RWPE1 (cell line): Measurements from ENCODE around the gene FAT2.
"Not testable (repeated sequence)": the region's sequence is repeated elsewhere in the genome, so short reads cannot be mapped to it uniquely, and the experiment has no call there.

Experiments
- CTCF ChIA-PET: fragments of 350-600 bp; sonication (Branson Sonifier 250); formaldehyde crosslinking; extraction: SDS; loops from one replicate; lab custom pipeline; 2021; lab: Yijun Ruan, JAX
- POLR2A ChIA-PET: fragments of 400-600 bp; formaldehyde crosslinking; extraction: SDS; loops from one replicate; lab custom pipeline; 2020; ENCODE audit warnings: antibody characterized with exemption; ENCODE audit not compliant: low non-redundant PET; lab: Yijun Ruan, JAX
- DNase-seq: peaks from one replicate; pipeline ENCODE4 v3.0.0; 2012; ENCODE audit warnings: low spot score
- H3K27ac ChIP-seq: fragments of 450-650 bp; 2 replicates; pipeline ENCODE4 v1.5.1; 2017
- TF ChIP-seq, protein P1 (sequence below): fragments of 450-650 bp; conservative IDR thresholded peaks from 2 replicates; pipeline ENCODE4 v1.5.1; 2017; ENCODE audit warnings: low read depth, mild to moderate bottlenecking

FAT2 gene

DNA sequence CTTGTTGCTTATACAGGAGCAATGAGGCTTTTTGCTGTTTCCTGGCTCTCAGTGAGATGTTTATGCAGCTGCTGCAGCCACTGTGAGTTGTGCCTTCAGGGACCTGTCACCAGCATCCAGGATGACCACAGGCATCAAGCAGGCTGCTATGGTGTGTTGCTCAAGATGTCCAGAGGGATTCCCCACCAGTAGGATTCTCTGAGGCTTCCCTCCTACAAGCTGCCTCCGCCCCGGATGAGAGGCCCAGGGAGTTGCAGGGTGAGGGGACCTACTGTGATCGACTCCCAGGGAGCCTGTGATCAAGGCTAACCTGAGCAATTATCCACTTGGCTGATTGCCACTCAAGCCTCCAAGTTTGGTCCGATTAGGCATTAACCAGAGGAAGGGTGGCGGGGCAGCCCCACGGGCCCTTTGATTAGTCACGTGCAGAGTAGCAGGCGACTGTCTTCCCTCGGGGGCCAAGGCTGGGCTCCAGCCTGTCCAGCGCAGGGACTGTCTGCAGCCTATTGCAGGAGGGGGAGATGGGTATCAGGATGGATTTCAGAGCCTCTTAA is 1.8 kb upstream of the FAT2 start:
- TF ChIP-seq, protein P1, sequence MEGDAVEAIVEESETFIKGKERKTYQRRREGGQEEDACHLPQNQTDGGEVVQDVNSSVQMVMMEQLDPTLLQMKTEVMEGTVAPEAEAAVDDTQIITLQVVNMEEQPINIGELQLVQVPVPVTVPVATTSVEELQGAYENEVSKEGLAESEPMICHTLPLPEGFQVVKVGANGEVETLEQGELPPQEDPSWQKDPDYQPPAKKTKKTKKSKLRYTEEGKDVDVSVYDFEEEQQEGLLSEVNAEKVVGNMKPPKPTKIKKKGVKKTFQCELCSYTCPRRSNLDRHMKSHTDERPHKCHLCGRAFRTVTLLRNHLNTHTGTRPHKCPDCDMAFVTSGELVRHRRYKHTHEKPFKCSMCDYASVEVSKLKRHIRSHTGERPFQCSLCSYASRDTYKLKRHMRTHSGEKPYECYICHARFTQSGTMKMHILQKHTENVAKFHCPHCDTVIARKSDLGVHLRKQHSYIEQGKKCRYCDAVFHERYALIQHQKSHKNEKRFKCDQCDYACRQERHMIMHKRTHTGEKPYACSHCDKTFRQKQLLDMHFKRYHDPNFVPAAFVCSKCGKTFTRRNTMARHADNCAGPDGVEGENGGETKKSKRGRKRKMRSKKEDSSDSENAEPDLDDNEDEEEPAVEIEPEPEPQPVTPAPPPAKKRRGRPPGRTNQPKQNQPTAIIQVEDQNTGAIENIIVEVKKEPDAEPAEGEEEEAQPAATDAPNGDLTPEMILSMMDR = no peak
- ChIA-PET CTCF (interaction anchor here (0.7 to 0.8 kb wide), 2 partner anchors 14 to 22 kb away, joined by 4 read pairs; no protein-coding TSS in a partner anchor), POLR2A (interaction anchor here (0.5 kb wide), 1 partner anchor 27 kb away, joined by 3 read pairs; no protein-coding TSS in a partner anchor)
- no peak for DNase-seq
- H3K27ac ChIP-seq = peak overlapping the region; percentile 58

DNA sequence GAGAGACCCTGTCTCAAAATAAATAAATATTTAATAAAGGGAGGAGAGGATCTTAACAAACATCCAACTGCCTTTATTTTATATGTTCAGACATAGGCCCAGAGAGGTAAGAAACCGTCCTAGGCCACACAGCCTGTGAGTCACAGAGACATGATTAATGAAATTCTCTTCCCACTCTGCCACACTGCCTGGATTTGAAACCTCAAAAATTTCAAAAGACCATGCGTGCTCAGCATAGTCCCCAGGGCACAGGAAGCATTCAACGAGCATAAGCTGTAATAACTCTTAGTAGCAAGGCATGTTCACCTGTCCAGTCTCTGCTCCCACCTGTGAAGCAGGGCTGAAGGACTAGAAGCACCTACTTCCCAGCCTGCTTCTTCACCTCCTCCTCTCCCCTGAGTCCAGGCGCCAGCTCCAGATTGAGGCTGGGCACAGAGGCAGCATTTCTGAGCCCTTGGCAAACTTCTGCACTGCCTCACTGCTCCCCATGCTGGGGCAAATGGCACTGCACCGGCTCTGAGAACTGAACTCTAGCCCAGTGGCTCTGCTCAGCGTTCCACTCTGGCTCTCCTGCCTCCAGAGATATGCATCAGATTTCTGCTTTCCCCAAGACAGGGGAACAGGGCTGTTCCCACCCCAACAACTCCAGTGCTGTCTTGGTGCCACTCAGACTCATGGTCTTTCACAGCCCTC is 1.1 kb downstream of the FAT2 start:
- peak; percentile 70 for DNase-seq
- TF ChIP-seq, protein P1 = no peak
- POLR2A ChIA-PET = interaction anchor here (0.8 to 1.9 kb wide), 5 partner anchors 19 to 62 kb away, joined by 3 to 9 read pairs (median 4); no protein-coding TSS in a partner anchor

DNA sequence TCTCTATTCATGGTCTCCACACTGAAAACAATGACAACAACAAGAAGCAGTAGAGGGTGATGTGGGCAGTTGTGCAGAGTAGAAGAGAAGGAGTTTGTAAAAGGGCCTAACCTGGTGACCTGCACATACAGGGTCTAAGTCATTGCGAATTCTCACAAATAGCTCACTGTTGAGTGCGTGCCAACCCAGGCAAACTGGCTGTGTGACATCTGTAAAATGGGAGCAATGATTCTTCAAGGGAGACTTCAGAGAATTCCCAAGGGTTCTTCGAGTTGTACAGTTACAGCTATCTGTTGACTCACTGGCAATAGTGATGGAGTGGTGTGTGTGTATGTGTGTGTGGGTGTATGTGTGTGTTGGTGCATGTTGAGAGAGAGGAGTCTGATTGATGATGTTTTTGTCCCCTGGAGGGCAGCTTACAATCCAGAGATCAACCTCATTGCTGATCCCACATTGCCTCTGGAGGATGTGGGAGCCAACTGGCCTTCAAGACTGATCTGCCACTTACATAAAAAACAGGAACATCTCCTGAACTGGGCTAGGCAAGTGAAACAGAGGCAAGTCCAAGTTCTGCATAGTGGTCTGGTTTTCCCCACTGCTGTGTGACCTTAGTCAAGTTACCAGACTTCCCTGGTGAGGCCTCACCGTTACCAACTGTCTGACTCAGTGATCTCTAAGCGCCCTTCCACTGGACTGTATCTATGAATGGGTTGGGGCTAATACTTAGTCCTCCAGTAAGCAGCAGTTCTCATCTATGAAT is 3.2 kb downstream of the FAT2 start:
- POLR2A ChIA-PET = interaction anchor here (1.5 to 1.9 kb wide), 2 partner anchors 17 to 31 kb away, joined by 3 to 5 read pairs; no protein-coding TSS in a partner anchor
- DNase-seq = no peak
- peak overlapping the region; percentile 65 for H3K27ac ChIP-seq
- TF ChIP-seq, protein P1 = no peak
- CTCF ChIA-PET = interaction anchor here (0.6 to 1.5 kb wide), 6 partner anchors 30 to 131 kb away, joined by 3 to 12 read pairs (median 3); no protein-coding TSS in a partner anchor

More for the DNA sequence above, 1.1 kb downstream of the FAT2 start:
- peak overlapping the region; percentile 93 for H3K27ac ChIP-seq
- CTCF ChIA-PET = interaction anchor here (0.6 to 3.0 kb wide), 3 partner anchors 62 to 188 kb away, joined by 3 to 13 read pairs (median 5); no protein-coding TSS in a partner anchor

DNA sequence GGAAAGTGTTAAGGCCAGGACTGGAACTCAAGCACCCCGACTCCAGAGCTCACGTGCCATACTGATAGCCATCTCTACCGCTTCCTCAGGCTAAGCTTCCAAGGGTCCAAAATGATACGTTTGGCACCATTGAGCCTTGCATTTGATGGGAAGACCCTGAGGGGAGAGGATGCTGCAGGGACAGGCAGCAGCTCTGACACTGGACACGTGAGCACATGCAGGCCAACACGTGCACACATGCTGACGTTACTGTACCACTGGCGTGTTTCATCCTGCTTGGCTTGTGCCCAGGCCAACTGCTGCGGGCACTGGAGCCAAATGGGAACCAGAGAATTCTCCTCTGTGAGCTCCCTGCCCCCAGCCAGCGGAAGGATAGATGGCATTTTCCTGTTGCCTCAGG is 5.2 kb downstream of the FAT2 start:
- TF ChIP-seq, protein P1 = no peak
- ChIA-PET CTCF (interaction anchor here (0.6 to 1.7 kb wide), 3 partner anchors 29 to 184 kb away, joined by 3 to 9 read pairs (median 4); no protein-coding TSS in a partner anchor), POLR2A (interaction anchor here (0.7 to 1.9 kb wide), 5 partner anchors 14 to 67 kb away, joined by 3 to 6 read pairs (median 4); no protein-coding TSS in a partner anchor)
- peak; percentile 89 for DNase-seq
- H3K27ac ChIP-seq = peak overlapping the region; percentile 89

DNA sequence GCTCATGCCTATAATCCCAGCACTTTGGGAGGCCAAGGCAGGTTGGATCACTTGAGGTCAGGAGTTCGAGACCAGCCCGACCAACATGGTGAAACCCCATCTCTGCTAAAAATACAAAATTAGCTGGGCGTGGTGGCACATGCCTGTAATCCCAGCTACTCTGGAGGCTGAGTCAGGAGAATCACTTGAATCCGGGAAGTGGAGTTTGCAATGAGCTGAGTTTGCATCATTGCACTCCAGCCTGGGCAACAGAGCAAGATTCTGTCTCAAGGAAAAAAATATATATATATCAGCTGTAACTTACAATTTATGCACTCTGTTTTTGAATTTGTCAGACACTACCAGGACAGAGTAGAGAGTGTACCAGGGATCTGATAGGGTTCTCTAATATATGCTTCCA is 5.8 kb downstream of the FAT2 start:
- not testable (repeated sequence) for DNase-seq
- ChIA-PET CTCF (interaction anchor here (0.6 to 1.7 kb wide), 3 partner anchors 29 to 184 kb away, joined by 3 to 9 read pairs (median 4); no protein-coding TSS in a partner anchor), POLR2A (interaction anchor here (1.3 kb wide), 3 partner anchors 13 to 33 kb away, joined by 3 to 6 read pairs (median 4); no protein-coding TSS in a partner anchor)

DNA sequence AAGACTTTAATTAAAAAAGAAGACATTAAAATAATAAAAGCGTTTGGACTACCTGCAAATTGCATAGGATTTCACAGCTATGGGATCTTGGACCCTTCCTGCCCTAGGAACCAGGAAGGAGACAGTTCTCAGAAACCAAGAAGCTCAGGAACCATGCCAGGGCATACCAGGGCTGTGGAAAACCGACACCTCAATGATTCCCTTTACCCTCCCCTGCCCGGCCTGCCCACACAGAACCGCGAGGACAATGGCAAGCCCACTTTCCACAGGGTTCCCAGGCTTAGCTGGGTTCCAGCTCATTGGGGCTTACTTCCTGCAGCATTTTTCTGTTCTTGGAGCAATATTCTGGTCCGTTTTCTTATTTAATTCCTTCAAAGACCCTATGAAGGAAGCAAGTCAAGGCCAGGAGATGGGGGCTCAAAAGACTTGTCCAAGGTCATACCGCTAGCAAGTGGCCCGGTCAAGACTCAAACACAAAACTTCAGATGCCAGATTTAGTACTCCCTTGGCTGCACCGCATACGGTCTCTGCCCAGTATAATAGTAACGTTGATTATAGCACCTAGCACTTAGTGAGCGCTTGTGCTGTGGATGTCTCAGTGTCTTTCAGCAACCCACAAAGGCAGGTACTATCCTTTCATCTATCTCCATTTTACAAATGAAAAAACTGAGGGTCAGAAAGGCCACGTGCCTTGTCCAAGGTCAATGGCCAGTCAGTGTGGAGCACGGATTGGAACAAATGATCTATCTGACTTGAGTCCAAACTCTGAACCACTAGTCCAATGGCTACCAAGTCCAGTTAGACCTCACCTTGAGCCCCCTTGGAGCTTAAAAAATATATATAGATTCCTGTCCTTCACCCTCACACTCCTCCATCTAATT is 6.8 kb downstream of the FAT2 start:
- POLR2A ChIA-PET = interaction anchor here (0.7 to 1.3 kb wide), 2 partner anchors 12 to 46 kb away, joined by 4 to 19 read pairs; no protein-coding TSS in a partner anchor
- CTCF ChIA-PET = interaction anchor here (1.5 to 1.7 kb wide), 2 partner anchors 68 to 187 kb away, joined by 4 to 9 read pairs; no protein-coding TSS in a partner anchor
- no peak for DNase-seq
- TF ChIP-seq, protein P1 = no peak
- H3K27ac ChIP-seq = peak overlapping the region; percentile 89

More for the DNA sequence above, 5.8 kb downstream of the FAT2 start:
- H3K27ac ChIP-seq = peak overlapping the region; percentile 89
